ENCODE results near the gene CCDC148.

CCDC148 gene

DNA sequence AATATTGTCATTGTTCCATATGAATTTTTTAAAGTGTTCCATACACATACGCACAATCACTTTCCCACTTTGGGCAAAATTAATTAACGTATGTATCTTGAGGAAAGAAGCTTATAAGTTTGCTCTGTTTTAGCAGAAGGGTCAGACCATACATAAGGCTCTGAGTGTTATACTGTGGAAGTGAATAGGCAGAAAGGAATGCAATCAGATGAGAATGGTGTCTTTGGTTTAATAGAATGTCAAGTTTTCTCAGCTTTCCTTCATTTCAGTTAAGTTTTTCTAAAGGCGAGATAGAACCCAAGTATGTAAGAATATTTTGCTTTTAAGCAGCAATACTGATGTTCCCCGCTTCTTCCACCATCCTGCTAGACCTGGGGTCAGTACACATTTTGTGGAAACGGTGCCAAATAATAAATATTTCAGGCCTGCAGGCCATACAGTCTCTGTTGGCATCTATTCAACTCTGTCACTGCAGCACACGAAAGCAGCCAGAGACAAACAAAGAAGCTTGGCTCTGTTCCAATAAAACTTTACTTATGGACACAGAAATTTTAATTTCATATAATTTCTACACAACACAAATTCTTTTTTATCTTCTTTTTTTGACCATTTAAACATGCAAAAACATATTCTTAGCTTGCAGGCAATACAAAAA lies 254.3 kb downstream of the CCDC148 start:
- no peak for DNase-seq

DNA sequence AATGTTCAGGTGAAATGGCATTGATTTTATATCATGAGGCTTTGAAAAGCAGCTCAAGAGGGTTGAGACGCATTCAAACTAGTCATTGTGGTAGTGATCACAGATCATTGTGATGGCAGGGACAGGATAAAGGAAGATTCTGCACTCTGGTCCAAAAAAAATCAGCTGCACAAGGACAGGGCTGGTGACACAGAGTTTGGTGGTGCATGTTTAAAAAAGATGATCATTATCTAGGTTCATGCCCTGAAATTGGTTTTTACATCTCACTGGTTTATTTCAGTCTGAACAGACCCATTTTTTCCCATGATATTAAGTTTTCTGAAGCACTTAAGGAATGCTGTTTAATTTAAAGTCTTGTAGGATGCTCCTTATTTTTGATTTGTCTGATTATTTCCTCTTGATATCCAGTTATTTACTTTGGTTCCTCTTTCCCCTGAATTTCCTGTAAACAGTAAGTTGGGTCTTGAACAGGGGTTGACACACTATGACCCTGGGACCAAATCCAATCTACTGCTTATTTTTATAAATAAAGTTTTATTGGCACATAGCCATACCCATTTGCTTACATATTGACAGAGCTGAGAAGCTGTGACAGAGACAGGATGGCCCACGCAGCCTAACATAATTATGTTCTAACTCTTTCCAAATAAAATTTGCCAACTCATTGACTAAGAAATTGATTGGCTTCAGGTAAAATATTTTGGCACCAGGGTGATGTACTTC lies 256.5 kb downstream of the CCDC148 start:
- no peak for DNase-seq

DNA sequence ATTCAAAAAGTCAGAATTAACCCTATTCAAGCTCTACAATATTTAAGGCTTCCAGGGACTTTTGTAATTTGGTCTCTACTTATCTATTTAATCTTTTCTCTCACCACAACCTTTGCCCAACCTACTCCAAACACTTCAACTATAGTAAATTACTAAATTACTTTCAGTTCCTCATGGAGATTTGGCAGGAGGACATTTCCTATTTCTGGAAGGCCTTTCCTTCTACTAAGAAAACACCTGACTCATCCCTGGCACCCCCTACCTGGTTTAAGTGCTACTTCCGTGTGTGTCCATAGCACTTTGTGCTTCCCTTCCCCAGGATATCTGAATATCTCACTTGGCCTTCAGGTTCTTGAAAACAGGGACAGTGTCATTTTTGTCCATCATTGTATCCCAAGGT lies 258.6 kb downstream of the CCDC148 start:
- DNase-seq, result no peak

DNA sequence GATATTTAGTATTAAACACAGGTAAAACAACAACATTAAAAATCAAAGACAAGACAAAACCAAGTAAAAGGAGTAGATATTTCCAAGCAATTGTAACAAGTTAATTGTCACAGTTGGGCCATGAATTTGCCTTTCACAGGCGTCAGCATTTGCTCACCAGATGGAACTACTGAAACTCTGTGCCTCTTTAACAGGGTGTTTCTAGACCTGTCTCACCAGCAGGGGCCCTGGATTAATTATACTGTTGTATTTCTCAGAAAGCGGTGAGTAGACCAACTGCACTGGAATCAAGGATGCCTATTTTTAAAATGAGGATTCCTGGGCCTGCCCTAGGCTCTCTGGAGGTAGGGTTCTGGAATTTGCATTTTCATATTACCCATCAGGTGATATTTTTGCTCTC lies 262.3 kb downstream of the CCDC148 start:
- DNase-seq, result no peak

DNA sequence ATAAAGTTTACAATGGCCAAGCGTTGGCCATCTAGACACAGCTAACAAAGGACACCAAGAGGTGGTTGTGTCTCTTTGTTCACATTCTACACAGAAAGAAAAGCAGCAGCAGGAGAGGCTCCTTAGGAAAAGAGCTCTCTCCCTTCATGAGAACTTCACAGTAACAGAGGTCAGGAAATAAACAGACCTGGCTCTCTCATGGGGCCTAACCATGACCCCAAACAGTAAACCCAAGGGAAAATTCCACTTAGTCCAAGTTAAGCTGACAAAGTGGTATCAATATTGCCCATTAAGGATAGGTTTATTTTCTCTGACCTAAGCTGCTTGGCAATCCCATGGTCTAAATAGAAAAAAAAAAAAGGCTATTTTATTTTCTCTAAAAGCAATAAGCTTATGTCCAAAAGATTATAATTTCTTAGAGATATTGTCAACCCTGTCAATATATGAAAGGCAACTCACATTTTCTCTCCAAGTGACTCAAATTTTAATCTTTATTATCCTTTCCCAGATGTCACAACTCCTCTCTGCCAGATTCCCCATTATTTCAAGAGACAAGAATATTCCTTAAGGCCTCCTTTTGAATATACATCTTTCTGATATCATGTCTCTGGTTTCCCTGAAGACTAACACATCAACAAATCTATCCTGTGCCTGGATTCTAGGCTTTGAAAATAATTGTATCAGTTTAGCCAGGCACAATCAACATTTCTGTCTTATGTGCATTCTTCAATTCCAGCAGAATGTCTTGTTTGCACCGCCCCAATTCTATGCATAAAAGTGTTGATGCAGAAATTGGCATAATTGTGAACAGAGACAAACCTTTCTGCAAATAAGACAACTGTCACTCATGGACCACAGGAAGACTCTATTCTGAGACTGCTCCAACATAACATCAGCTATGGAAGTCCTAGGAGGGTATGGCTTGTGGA lies 263.8 kb downstream of the CCDC148 start:
- DNase-seq, result no peak

DNA sequence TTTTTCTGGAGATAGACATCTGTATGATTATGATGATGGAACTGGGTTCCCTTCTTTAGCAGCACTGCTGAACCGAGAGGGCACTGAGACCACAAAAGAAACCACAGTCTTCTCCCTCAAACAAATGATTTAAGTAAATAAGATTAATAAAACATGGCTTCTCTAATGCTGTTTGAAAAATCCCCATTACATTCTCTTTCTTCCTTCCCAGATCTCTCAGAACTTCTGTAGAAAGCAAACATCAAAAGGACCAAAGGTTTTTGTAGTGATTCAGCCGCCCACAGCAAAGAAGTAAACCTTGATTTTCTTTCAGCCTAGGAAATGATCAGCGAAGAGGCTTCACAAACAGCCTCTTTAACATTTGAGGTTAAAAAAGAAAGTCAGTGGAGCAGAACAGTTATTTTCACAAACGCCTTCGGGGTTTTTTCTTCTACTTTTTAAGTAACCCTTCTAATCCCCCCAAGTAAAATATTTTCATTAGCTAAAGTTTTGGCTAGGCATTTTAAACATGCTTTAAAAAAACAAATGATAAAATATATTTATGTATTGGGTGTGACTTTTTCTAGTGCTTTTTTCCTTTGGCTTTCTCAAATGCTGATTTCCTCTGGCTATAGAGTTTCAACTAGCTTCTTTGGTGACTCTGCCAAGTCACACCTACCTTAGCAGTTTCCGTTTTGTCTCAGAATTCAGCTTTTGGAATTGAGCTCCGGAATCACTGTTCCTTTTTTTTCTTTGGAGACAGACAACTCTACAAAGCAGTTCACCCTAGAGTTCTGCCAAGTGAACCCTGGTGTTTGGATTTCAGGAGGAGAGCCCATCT lies 265.3 kb downstream of the CCDC148 start:
- no peak for DNase-seq

DNA sequence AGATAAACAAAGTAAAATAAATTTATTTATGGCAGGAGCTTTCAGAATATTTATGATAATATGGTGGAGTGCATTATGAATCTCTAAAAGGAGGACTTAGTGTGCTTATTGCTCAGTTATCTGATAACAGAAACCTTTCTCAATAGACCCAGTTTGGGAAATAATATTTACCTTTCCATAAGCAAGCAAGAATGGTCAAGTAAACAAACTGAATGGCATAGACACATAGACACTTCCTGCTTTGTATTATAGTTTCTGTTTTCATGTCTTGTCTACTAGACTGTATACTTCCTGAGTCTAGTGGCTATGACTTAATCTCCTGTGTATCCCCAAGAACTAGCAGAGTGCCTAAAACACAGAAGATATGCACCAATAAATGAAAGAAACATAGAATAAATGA lies 267.0 kb downstream of the CCDC148 start:
- DNase-seq, result no peak

DNA sequence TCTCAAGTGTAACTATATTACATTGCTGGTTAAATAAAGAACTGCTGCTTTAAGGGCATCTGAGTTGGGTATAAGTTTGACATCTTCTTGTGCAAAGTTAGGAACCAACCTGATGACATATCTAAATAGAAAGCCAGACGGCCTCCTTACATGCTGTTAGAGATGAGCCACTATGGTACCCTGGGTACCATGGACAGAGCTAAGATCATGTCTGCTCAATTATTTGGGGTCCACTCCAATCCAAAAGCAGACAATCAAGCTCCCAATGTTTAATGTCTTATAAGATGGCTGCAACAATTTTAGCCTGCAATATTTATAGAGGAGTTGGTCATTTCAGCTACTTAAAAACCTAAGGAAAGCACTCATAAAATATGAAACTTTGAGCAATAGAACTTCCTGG lies 268.6 kb downstream of the CCDC148 start:
- no peak for DNase-seq

DNA sequence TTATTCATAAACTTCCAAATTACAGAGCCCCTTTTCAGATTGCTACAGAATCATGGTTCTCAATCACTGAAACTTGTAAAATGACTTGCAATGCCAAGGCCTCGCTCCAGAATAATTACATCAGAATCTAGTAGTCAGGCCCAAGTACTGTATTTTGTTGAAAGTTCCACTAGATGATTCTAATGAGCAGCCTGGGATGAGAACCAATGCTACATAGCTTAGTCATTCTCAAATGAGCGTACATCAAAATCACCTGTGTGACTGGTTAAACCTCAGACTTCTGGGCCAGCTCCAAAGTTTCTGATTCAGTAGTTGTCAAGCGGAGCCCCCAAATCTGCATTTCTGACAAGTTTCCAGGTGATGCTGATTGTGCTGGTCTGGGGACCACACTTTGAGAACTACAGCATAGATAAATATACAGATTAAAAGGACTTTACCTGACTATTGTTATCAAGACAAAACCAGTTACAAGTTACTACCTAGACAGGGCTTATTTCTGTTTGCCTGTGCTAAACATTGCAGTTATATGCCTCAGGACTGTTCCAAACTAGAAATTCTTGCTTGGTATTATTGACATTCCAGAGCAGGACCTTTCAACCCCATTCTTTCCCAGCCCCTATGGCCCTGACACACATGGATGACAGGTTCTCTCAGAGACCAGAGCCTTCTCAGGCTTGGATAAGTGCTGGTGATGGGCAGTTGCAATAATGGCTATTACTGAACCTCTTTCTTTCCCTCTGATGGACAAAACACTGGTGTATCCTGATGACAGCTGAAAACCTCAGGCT lies 271.8 kb downstream of the CCDC148 start:
- no peak for DNase-seq

DNA sequence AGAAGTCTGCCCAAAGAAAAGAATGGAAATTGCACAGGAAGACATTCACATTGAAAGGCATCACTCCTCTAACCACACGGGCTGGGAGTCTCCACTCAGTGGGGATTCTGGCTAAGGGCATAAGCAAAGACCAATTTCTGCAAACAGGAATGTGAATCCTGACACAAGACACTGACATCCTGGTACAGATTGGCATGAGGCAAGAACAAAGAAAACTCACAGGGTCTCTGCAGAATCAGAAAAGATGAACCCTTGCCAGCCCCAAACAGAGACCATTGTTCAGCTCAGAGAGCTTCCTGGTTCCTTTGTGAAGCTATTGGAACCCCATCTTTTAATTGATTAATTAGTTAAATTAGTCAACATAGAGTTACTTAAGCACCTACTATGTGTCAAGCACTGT lies 272.6 kb downstream of the CCDC148 start:
- no peak for DNase-seq

DNA sequence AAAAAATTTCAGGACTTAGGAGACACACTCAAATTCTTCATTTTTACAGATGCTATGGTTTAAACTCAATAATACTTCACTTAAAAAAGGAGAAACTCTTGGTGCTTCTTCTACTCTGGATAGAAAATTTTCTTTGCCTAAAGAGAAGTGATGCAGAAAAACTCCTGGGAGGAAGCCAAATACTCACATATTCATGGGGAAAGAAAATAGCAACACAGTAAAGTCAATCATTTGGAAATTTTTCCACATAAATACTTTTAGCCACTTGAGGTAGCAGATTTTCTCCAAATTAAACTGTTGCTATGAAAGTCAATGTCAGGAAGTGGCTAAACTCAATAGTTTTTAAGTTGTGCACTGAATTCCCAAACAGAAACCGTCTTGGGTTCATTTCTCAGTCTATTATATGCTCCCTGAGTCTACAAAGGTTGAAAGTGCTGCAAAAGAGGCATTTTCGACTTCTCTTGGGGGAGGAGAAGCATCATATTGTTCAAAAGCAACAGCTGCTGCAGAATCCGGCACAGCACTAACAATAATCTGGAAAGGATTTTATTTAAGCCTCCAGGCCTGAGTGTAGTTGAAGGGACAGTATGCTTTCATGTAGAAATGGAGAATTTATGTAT lies 273.8 kb downstream of the CCDC148 start:
- no peak for DNase-seq

DNA sequence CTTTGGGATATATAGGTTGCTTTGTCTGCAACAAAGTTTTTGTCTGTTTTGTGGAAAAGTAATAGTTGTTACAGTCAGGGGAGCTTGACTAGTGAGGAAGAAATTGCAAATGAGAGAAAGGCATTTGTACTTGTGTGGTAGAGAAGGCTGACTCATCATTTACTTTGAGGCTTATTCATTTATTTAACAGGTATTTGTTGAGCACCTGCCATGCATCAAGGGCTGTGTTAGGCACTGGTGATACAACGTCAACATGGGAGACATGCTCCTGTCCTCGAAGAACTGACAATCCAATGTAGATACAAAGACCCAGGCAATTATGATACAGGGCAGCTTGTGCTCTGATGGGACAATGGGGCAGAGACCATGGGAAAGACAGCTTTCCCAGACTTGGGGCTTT lies 275.4 kb downstream of the CCDC148 start:
- no peak for DNase-seq

DNA sequence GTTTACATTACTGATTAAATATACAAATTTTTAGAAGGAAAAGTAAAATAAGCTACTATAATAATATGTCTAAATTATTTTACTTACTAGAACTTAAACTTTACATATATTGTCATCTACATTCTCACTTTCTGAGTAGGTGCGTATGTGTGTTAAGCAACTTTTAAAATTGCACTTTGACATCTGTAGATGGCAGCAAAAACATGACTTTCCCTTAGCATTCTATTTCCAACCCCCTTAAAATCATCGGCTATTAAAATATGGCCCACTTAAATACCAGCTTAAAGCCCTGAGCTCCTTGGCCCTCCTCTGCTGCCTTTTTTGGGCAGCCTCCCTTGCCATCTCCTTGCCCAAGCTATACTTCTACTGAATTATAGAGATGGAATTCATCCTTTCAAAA lies 276.9 kb downstream of the CCDC148 start:
- DNase-seq, result no peak

DNA sequence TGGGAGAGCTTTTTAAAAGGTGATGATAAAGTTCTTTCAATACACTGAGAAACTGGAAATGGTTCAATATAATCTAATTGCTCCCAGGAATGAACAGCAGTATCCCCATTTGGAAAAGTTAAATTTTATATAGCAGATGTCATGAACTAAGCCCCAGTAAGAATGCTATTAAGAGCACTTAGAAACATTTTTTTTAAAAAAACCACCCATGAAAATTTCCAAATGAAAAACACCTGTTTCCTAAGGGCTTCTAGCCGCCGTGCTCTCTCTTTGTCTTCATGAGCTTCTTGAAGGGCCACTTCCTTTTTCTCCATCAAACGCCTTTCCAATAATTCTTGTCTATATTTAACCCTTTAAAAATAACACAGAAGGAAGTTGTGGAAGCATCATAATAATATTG lies 277.9 kb downstream of the CCDC148 start:
- DNase-seq, result no peak

DNA sequence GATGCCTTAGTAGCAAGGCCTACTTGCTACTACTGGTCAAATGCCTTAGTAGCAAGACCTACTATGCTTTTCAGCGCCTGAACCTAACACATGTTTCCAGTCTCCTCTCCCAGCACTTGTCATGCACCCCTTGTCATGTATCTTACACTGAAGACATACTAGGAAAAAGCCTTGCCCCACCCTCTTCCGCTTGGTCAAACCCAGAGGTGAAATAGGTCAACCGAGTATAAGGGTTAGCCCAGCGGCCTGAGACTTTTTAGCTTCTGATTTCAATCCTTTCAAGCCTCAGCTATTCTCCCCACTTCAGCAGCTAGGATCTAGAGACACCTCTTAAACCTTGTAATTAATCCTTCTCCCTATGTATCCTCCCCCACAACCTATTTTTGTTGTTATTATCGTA lies 281.6 kb downstream of the CCDC148 start:
- DNase-seq, result no peak

DNA sequence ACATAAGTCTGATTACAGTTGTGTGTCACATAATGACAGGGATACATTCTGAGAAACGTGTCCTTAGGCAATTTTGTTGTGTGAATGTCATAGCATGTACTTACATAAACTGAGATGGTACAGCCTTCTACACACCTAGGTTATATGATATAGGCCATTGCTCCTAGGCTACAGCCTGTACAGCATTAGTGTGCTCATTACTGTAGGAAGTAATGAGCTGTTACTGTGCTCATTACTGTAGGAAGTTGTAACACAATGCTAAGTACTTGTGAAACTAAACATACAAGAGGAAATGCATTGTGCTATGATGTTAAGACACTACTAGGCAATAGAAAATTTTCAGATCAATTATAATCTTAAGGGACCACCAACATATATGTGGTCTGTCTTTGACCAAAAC lies 282.1 kb downstream of the CCDC148 start:
- DNase-seq, result no peak

DNA sequence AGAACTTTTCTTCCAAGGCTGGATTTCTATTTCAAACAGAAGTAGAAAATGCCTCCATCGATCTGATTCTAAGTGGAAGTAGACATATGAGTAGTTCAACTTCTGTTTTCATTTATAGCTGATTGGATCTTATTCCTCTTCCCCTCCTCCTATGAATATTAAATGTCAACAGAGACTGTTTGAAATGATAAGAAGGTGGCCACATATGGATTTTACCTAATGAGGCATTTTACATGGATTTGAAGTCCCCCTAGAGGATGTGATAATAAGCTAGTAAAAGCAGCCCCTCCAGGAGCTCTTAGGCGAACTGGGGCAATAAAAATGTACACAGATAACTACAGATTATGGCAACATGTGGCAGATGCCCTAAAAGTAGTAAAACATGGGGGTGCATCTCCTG lies 283.8 kb downstream of the CCDC148 start:
- no peak for DNase-seq

DNA sequence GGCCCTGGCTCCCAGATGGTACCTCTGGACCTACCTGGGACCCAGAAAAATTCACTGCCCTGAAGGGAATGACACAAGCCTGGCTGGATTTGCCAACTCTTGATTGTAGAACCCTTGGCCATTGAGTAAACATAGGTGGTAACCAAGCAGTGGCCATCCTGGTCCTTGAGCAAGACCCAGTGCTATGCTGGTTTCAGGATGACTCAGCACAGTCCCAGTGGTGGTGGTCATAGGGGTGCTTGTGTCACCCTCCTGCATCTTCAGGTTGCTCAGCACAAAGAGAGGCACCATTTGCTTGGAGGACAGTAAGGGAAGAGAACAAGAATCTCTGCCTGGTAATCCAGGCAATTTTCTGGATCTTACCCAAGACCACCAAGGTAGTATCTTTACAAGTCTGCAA lies 302.0 kb downstream of the CCDC148 start:
- no peak for DNase-seq

DNA sequence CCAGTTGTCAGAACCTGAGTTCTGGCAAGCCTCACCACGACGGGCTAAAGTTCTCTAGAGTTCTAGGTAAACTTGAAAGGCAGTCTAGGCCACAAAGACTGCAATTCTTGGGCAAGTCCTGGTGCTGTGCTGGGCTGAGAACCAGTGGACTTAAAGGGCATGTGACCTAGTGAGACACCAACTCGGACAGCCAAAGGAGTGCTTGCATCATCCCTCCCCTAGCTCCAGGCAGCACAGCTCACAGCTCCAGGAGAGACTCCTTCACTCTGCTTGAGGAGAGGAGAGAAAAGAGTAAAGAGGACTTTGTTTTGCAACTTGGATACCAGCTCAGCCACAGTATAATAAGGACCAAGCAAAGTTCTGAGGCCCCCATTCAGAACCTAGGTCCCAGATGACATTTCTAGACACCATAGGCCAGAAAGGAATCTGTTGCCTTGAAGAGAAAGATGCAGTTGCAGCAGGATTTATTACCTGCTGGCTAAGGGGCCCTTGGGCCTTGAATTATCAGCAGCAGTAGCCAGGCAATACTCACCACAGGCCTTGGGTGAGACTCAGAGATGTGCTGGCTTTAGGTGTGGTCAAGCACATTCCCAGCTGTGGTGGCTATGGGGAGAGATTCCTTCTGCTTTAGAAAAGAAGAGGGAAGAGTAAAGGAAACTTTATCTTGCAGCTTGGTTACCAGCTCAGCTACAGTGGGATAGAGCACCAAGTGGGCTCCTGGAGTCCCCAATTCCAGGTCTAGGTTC lies 303.1 kb downstream of the CCDC148 start:
- DNase-seq, result no peak

DNA sequence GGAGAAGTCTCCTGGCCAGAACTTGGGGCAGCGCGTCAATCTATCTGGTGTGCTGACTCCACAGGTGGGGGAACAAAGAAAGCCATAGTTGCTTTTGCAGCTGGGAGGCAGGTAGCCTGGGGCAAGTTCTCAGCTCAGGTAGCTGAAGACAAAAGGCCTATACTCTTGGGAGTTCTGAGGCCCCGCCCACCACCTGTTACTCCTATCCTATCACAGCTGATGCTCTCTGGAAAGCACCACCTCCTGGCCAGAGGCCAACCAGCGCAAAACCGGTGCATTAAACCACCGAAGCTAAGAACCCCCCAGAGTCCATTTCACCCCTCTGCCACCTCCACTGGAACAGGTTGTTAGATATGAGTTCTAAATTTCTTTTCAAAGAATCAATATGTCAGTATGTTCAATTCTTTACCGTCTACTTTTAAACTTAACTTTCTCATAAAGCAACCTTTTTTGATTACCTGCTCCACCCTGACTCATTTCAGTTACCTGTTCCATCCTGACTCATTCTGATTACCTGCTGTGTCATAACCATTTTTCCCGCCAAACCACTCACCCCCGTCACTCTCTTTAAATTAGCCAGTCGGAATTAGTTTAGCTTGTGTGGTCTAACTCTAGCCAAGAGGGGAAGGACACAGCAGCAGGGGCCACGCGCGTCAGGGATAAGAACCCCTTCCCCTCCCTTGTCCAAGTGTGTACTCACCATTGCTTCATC lies 311.5 kb downstream of the CCDC148 start:
- DNase-seq, result no peak

Measured in KG1 (cell line).